Endothelial cell of umbilical vein (primary cell): Measurements from ENCODE around the gene SMPX. TPM values are rescaled to one million over a fixed set of nuclear protein-coding genes. Genes with fewer than 3 reads are reported as not detected.

Source experiments
- BruUV-seq: library from RNA; stranded (reverse); fragments of 400-500 nt; replicated peaks from 2 replicates; lab custom pipeline; 2021; lab: Mats Ljungman, UMichigan
- CTCF ChIA-PET: fragments of 300-600, 350-600 bp; sonication (Branson Sonifier 250); formaldehyde crosslinking; loops from one replicate; lab custom pipeline; 2021; ENCODE audit warnings: antibody characterized with exemption, inconsistent platforms; lab: Charles Lee
- POLR2A ChIA-PET: fragments of 300-600, 350-600 bp; sonication (Branson Sonifier 250); formaldehyde crosslinking; loops from one replicate; lab custom pipeline; 2021; ENCODE audit warnings: antibody characterized with exemption, inconsistent platforms; lab: Charles Lee
- DNase-seq: peaks from one replicate; pipeline ENCODE4 v3.0.0-alpha.2; 2011; ENCODE audit warnings: low read depth, low spot score
- FAIRE-seq: peaks from 2 replicates; lab custom pipeline; 2011; peaks lifted over from hg19 to GRCh38; lab: Jason Lieb, UNC
- H2AFZ ChIP-seq: 2 replicates; pipeline ENCODE4 v1.6.0; 2012; ENCODE audit warnings: low read depth, low read length, control low read depth, inconsistent platforms
- H3K27ac ChIP-seq: 2 replicates; pipeline ENCODE4 v1.5.1; 2011; ENCODE audit warnings: low read depth, mild to moderate bottlenecking, control low read depth, low read length, moderate library complexity; ENCODE audit not compliant: insufficient read depth
- H3K27me3 ChIP-seq, 2 experiments: 2 replicates each; pipeline versions ENCODE4 v1.6.0 to v1.6.1; 2011; ENCODE audit warnings: low read length in 2 of 2, mixed read lengths in 1 of 2; ENCODE audit not compliant: control insufficient read depth in 2 of 2, insufficient read depth in 2 of 2
- H3K36me3 ChIP-seq, 2 experiments: 2 replicates in 1 of 2; 3 replicates in 1 of 2; pipeline ENCODE4 v1.5.1; 2011; ENCODE audit warnings: low read length in 2 of 2, mild to moderate bottlenecking in 1 of 2, moderate library complexity in 1 of 2; ENCODE audit not compliant: control insufficient read depth in 2 of 2, insufficient read depth in 2 of 2; ENCODE audit errors: extremely low read depth in 1 of 2
- H3K4me1 ChIP-seq: 3 replicates; pipeline ENCODE4 v1.5.1; 2011; ENCODE audit warnings: mild to moderate bottlenecking, low read length; ENCODE audit not compliant: control insufficient read depth, insufficient read depth; ENCODE audit errors: extremely low read depth
- H3K4me2 ChIP-seq: 2 replicates; pipeline ENCODE4 v1.6.1; 2011; ENCODE audit warnings: low read length, control low read depth, mixed read lengths; ENCODE audit not compliant: insufficient read depth
- H3K4me3 ChIP-seq, 3 experiments: fragments of 200-600 bp in 1 of 3; sonication (generic), shearing (Covaris generic) in 1 of 3; replicated peaks in 1 of 3; 2 replicates each; pipeline ENCODE4 v1.5.1; 2011 to 2016; ENCODE audit warnings: control low read depth in 3 of 3, low read length in 3 of 3, mild to moderate bottlenecking in 2 of 3, inconsistent platforms in 1 of 3, low read depth in 1 of 3, moderate library complexity in 1 of 3; ENCODE audit not compliant: insufficient read depth in 1 of 3
- H3K79me2 ChIP-seq: 2 replicates; pipeline ENCODE4 v1.6.0; 2012; ENCODE audit warnings: low read length, inconsistent platforms; ENCODE audit not compliant: control insufficient read depth, insufficient read depth
- H3K9ac ChIP-seq: replicated peaks from 2 replicates; pipeline ENCODE3; 2011; ENCODE audit warnings: low read length, control low read depth; ENCODE audit not compliant: insufficient read depth; ENCODE audit errors: extremely low read depth
- H3K9me1 ChIP-seq: replicated peaks from 3 replicates; pipeline ENCODE4 v1.6.0; 2011; ENCODE audit warnings: mild to moderate bottlenecking, low read length; ENCODE audit not compliant: control insufficient read depth, insufficient read depth; ENCODE audit errors: extremely low read depth
- H3K9me3 ChIP-seq: replicated peaks from 2 replicates; pipeline ENCODE4 v1.5.1; 2012; ENCODE audit warnings: low read length, inconsistent platforms; ENCODE audit not compliant: control insufficient read depth, insufficient read depth
- H4K20me1 ChIP-seq: replicated peaks from 2 replicates; pipeline ENCODE3; 2011; ENCODE audit warnings: mild to moderate bottlenecking, low read length; ENCODE audit not compliant: control insufficient read depth, insufficient read depth; ENCODE audit errors: extremely low read depth
- EZH2 ChIP-seq: IDR thresholded peaks from 2 replicates; pipeline ENCODE4 v1.6.1; 2012; ENCODE audit warnings: borderline replicate concordance, low read depth, mild to moderate bottlenecking, moderate library complexity, low read length, inconsistent platforms; ENCODE audit not compliant: severe bottlenecking
- FOS ChIP-seq: IDR thresholded peaks from 2 replicates; pipeline ENCODE4 v1.6.1; 2011; ENCODE audit warnings: mild to moderate bottlenecking, low read length, moderate library complexity, borderline replicate concordance; ENCODE audit not compliant: insufficient read depth
- GATA2 ChIP-seq: IDR thresholded peaks from 2 replicates; pipeline ENCODE4 v1.7.0; 2011; ENCODE audit warnings: low read depth, mild to moderate bottlenecking, moderate library complexity, mixed read lengths, low read length; ENCODE audit not compliant: insufficient read length, insufficient read depth
- JUN ChIP-seq: IDR thresholded peaks from 2 replicates; pipeline ENCODE4 v1.6.1; 2011; ENCODE audit warnings: borderline replicate concordance, low read depth; ENCODE audit not compliant: insufficient read length, insufficient read depth
- MYC ChIP-seq: IDR thresholded peaks from one replicate; pipeline ENCODE4 v1.6.1; 2011; ENCODE audit warnings: mild to moderate bottlenecking, low read depth, low read length
- POLR2A ChIP-seq: IDR thresholded peaks from 2 replicates; pipeline ENCODE4 v1.6.1; 2012; ENCODE audit warnings: low read depth, mild to moderate bottlenecking, control low read depth, low read length
- POLR2AphosphoS5 ChIP-seq: IDR thresholded peaks from 2 replicates; pipeline ENCODE4 v1.6.1; 2012; ENCODE audit warnings: low read depth, mild to moderate bottlenecking, control low read depth, low read length, moderate library complexity; ENCODE audit not compliant: insufficient read depth
- dilution Hi-C: fragments of 300-500 bp; cut with MboI; formaldehyde crosslinking; loops from one replicate; pipeline ENCODE4 v1.15.0; 2019; ENCODE audit warnings: low sequenced_read_pairs; ENCODE audit not compliant: extremely low pct_ligation_motif_present
- intact Hi-C: fragments of 100-400 bp; cut with micrococcal nuclease; formaldehyde crosslinking; loops from one replicate; pipeline ENCODE4 v1.10.0; 2022
- polyA plus RNA-seq, 4 experiments: library from polyadenylated mRNA; depleted of rRNA in 3 of 4; stranded (reverse) in 3 of 4; unstranded in 1 of 4; fragments of >200 nt; gene quantifications; 2 replicates each; pipeline versions ENCODE4 v1.2.1 to v1.2.3, GENCODE V29; 2011 to 2012; ENCODE audit warnings: missing spikeins in 1 of 4
- total RNA-seq: library from RNA; stranded (reverse); gene quantifications from 2 replicates; pipeline ENCODE4 v1.2.3, GENCODE V29; 2021
- TF ChIP-seq, protein P1 (sequence below): IDR thresholded peaks from 2 replicates; pipeline ENCODE4 v1.6.1; 2011; ENCODE audit not compliant: insufficient read depth, insufficient read length
- TF ChIP-seq, protein P2 (sequence below), 2 donors: IDR thresholded peaks; 1 replicate in 1 of 2; 2 replicates in 1 of 2; pipeline ENCODE4 v1.5.1; 2011; ENCODE audit warnings: low read length in 2 of 2, mild to moderate bottlenecking in 2 of 2, moderate library complexity in 2 of 2, control low read depth in 1 of 2, inconsistent platforms in 1 of 2, low read depth in 1 of 2; ENCODE audit not compliant: insufficient read depth in 1 of 2; ENCODE audit errors: extremely low read depth in 1 of 2

The SMPX gene
- total and polyA plus RNA-seq, 2 donors (not counting 3 experiments of a cell fraction or from before 2014, with no cell fraction given), result not detected

DNA sequence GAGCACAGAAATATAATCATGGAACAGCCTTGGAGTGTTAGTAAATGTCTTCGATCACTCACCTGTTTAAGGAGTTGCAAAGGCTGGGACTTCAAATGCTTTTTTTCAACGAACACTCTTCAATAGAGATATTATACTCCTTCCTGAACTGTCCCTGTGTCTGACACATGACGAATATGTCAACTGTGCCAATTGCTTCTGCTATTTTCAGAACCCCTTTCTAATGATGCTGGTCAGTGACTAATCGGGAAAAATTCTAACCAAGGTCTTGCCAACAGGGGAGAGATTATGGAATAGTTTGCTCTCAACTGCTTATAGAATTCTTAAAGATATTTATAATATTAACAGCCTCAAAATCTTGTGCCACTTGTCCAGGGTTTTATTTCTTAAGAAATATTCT, 91.2 kb downstream of the SMPX start:
- no TSS peak for BruUV-seq
- POLR2A ChIA-PET, result no interaction called here
- H3K9me3 ChIP-seq, result no peaks in the 10 kb centered on the region
- no peak overlapping the region for H2AFZ ChIP-seq
- H3K9ac ChIP-seq, result no peak overlapping the region
- intact Hi-C loops, result no loop called here
- H3K4me3 ChIP-seq, result no peak overlapping the region
- no peak overlapping the region for H3K4me2 ChIP-seq
- FAIRE-seq (no peak), DNase-seq (no peak)
- dilution Hi-C loops, result no loop called here
- no peaks in the 10 kb centered on the region for H3K79me2 ChIP-seq
- no peaks in the 10 kb centered on the region for H3K27me3 ChIP-seq
- TF ChIP-seq GATA2, result no peak
- TF ChIP-seq, protein P1, sequence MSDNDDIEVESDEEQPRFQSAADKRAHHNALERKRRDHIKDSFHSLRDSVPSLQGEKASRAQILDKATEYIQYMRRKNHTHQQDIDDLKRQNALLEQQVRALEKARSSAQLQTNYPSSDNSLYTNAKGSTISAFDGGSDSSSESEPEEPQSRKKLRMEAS, result no peak
- no peak for TF ChIP-seq MYC
- no peak for TF ChIP-seq POLR2AphosphoS5
- TF ChIP-seq, protein P2, sequence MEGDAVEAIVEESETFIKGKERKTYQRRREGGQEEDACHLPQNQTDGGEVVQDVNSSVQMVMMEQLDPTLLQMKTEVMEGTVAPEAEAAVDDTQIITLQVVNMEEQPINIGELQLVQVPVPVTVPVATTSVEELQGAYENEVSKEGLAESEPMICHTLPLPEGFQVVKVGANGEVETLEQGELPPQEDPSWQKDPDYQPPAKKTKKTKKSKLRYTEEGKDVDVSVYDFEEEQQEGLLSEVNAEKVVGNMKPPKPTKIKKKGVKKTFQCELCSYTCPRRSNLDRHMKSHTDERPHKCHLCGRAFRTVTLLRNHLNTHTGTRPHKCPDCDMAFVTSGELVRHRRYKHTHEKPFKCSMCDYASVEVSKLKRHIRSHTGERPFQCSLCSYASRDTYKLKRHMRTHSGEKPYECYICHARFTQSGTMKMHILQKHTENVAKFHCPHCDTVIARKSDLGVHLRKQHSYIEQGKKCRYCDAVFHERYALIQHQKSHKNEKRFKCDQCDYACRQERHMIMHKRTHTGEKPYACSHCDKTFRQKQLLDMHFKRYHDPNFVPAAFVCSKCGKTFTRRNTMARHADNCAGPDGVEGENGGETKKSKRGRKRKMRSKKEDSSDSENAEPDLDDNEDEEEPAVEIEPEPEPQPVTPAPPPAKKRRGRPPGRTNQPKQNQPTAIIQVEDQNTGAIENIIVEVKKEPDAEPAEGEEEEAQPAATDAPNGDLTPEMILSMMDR (IDR thresholded peaks at IDR 0.05; ENCODE audit: extremely low read depth in 1 of 2, insufficient read depth in 1 of 2, low read depth in 1 of 2, low read length in 2 of 2), result no peak
- no peak for TF ChIP-seq POLR2A
- no peak for TF ChIP-seq EZH2
- TF ChIP-seq JUN, result no peak
- TF ChIP-seq FOS, result no peak
- H3K4me1 ChIP-seq, result no peaks in the 10 kb centered on the region
- no peaks in the 10 kb centered on the region for H3K9me1 ChIP-seq
- no peak overlapping the region for H3K27ac ChIP-seq
- CTCF ChIA-PET, result no interaction called here
- no peaks in the 10 kb centered on the region for H4K20me1 ChIP-seq
- H3K36me3 ChIP-seq, result no peaks in the 10 kb centered on the region
